Stimulated activated CD4-positive, alpha-beta T cell treated with anti-CD3 and anti-CD28 coated beads, Interleukin-2, amount 100 ng/mL, for 4 hours (primary cell): ENCODE results near the gene UGT3A2.

Experiments used
- DNase-seq: peaks from one replicate; pipeline ENCODE4 v3.0.0-alpha.2; 2020; ENCODE audit warnings: low read depth

Gene UGT3A2, protein sequence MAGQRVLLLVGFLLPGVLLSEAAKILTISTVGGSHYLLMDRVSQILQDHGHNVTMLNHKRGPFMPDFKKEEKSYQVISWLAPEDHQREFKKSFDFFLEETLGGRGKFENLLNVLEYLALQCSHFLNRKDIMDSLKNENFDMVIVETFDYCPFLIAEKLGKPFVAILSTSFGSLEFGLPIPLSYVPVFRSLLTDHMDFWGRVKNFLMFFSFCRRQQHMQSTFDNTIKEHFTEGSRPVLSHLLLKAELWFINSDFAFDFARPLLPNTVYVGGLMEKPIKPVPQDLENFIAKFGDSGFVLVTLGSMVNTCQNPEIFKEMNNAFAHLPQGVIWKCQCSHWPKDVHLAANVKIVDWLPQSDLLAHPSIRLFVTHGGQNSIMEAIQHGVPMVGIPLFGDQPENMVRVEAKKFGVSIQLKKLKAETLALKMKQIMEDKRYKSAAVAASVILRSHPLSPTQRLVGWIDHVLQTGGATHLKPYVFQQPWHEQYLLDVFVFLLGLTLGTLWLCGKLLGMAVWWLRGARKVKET

DNA sequence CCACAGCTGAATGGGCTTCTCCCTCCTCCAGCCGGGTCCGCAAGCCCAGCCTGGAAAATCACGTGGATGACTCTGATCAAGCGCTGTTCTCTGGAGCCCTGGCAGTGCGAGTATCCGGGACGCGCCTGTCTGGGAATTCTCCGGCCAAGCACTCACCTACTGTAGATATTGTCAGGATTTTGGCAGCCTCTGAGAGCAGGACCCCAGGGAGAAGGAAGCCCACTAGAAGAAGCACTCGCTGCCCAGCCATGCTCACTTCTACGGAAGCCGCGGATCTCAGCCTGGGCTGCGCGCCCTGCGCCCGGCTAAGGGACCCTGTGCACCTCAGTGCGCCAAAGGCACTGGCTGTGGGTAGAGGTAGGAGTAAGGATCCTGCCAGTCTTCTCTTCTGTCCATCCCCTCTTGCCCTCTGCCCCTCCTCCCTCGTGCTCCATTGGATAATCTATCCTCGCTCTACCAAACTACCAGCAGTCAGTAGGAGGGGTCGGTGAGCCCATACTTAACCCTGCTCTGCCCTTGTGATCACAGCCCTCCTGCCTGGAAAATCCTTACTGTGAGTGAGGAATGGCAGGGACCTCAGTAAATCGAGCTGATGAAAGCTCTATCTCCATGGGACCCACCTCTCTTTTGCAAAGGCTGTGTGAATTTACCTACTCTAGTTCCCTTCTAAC lies at the start of gene UGT3A2:
Gene UGT3A2, minus strand, starts transcription at position 343 of the 671 bp plus-strand sequence. Its CDS starts 93 bp downstream, at position 250.
- no peak for DNase-seq

DNA sequence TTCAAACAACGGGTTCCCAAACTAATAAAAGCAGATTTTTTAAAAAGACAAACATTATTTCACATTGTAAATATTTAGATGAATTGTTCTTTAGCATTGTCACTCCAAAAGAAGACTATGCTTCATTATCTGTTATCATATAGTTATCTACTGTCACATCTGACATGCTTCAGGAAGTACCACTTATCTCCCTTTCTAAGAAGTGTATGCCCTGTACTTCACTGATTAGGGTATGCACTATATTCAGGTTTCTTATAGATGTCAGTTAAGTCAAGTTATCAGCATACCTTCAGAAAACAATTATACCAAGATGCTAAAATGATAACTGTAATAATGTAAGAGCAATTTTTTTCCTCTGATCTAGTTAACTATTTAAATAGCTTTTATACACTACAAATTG lies 44.6 kb upstream of the UGT3A2 start:
- no peak for DNase-seq

DNA sequence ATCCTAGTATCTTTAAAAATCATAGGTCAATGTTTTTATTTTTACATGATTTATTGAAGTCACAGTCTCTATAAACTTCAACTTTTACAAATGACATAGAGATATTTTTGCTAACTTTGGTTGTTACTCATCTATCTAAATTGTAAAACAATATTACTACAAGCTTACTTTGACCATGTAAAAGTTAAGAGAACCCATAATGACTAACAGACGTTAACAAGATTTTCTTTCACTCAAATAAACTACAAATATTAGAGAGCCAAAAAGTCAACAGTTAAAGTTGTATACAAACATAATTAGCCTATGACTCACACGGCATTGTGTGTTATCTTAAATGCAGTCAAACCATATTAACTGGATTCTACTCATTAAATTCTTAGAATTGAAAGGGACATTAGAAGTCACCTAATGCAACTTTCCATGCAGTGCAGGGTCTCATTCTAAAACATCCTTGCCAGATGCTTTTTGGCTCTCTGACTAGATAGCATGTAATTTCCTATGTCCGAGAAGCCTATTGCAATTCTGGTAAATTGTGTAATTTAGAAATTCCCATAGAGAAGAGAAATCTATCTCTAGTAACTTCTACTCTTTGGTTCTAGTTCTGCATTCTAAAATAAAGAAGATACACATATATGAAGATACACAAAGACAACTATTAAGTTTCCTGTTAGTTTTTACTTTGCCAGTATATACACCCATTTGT lies 42.2 kb upstream of the UGT3A2 start:
- no peak for DNase-seq

DNA sequence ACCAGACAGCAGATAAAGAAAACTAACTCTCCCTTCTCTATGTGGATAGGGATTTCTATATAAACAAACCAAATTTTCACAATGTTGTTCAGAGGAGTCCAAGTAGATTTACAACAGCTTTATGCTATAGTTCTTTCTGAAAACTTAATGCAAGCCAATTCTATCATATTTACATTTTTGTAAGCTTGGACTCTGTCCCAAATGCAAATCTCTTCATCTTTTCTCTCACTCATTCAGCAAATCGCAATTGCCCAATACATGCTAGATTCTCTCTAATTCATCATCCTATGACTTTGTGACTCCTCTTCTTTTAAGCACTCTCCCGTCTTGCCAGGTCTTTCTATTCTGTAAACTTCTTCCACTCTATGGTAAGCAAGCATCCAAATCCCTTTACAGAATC lies 39.1 kb upstream of the UGT3A2 start:
- DNase-seq: no peak

DNA sequence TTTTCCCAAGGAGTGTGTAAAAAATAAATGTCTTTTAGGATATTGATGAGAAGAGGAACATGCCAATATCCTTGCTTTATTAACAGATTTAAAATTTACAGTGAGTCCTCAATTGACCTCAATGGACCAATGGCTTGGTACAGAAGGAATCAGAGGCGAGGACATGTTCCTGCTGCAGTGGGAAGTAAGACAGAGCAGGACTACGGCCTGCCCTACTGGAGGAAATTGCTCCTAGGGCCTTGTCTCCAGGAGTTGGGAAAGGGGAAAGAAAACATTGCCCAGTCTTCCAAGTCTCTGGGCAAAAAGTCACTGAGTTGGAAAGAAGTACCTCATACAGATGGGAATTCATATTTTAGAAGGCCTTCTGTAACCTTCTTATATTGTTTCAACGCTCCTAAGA lies 33.1 kb upstream of the UGT3A2 start:
- DNase-seq: no peak

DNA sequence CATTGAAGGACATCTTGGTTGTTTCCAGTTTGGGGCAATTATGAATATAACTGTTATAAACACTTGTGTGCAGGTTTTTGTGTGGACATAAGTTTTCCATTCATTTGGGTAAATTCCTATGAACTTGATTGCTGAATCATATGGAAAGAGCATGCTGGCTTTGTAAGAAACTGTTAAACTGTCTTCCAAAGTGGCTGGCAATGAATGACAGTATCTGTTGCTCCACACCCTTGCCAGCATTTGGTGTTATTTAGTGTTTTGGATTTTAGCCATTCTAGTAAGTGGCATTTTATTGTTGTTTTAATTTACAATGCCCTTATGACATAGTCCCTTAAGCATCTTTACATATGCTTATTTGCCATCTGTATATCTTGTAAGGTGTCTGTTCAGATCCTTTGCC lies 29.8 kb upstream of the UGT3A2 start:
- no peak for DNase-seq

DNA sequence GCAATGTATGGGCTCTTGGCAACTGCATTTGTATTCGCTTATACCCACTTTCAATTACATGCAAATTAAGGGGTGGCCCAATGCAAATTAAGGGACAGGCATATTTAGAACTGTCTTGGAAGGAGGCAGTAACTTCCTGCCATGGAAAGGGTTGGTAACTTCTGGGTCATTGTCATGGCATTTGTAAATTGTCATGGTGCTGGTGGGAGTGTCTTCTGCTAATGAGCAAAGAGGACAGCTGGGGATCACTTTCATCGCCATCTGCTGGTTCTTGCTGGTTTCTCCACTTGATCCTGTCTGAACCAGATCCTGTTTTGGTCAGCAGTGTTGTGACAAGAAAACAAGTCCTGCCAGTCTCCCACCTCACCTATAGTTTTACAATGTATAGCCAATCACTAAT lies 23.3 kb upstream of the UGT3A2 start:
- no peak for DNase-seq

DNA sequence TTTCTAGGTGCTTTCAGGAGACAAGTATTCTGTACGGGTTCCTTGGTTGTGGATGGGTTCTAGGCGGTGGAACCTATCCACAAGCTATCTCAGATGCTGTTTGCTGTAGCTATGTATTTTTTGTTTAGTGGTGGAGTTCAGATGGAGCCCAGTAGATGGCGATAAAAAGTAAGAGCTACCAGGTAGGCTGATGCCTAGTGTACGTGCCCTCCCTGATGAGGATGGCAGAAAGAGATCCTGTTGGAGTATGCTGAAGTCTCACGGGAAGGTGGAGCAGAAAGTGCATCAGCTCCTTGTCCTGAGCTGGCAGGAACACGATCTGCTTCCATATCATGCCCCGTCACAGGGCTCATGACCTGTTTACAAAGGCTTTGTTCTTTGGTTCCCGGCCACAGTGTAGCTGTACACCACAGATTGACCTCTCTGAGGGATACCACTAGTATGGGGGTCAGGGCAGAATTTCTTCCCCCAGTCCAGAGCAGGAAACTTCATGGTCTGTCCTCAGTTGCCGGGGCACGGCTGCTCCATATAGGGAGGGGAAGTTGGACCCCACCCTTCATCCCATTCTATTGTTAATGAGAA lies 12.6 kb upstream of the UGT3A2 start:
- peak; percentile 1 for DNase-seq

DNA sequence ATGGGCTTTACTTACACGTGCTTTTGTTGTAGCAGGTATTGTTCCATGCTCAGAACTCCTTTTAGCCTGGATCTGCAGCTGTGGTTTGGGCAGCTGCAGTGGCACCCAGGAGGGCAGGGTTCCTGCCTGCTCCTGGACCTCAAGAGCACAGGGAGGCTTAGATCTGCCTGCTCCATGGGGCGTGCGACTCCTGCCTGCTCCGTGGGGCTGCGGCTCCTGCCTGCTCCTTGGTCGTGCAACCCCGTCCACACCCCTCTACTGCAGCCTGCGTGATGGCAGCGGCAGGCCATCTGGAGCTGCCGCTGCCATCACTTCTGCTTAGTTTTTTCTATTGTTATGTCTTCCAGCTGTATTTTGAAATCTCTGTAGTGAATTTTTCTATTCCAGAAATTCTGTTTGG lies 11.7 kb upstream of the UGT3A2 start:
- DNase-seq: no peak

DNA sequence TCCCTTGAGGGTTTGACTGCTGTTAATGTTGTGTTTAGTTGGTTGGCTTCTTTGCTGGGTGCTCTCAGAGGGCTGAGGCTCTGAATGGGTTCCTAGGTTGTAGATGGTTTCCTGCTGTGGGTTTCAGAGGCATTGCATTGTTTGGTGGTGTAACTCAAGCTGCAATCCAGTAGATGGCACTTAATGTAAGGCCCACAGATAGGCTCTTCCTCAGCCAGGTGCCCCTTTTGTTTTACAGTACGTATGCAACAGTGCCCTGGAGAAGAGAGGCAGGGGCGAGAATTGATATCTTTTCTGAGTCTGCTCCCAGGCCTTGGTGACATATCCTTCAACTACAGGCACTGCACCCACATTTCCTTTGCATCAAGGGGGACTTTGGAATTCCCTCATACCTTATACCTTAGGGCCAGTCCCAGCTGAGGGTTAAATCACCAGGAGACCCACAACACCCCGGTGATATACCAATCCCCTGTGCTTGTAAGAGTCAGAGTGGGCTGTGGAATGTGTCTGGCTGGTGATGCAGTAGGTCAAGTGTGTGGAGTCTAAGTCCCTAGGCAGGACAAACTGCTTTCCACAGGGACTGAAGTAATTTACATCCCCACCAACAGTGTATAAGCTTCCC lies 7.0 kb upstream of the UGT3A2 start:
- DNase-seq: no peak

DNA sequence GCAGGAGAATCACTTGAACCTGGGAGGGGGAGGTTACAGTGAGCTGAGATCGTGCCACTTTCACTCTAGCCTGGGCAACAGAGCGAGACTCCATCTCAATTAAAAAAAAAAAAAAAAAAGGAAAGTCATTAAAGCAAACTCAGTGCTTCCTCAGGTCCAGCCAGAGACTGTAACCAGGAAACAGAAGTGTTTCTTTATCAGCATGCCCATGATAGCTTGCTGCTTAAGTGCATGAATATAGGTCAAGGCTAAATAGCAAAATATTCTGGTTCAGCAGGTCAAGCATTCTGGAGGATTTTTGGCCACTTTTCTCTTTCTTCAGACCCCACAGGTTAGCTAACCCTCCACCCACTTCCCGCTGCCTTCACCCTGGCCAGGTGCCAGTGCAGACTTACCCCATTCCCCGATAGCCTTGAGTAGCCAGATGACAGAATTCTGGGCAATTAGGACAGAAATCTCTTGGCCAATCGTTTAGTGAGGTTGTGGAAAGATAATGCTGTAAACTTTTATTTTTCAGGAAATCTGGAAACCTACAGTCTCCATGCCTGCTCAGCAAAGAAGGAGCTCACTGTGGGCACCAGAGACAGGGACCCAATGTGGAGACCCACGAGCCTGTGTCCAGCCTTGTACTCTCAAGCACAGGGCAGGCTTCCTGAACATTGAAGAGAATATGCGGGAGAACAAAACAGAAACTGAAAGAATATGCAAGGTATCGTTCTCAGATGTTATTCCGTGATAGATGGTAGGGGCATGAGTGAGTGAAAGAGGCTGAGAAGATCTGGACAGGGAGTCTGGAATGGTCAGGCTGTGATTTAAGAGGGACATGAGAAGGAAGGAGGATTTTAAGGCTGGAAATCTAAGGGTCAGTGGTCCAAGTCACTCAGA lies 4.2 kb upstream of the UGT3A2 start:
- no peak for DNase-seq

DNA sequence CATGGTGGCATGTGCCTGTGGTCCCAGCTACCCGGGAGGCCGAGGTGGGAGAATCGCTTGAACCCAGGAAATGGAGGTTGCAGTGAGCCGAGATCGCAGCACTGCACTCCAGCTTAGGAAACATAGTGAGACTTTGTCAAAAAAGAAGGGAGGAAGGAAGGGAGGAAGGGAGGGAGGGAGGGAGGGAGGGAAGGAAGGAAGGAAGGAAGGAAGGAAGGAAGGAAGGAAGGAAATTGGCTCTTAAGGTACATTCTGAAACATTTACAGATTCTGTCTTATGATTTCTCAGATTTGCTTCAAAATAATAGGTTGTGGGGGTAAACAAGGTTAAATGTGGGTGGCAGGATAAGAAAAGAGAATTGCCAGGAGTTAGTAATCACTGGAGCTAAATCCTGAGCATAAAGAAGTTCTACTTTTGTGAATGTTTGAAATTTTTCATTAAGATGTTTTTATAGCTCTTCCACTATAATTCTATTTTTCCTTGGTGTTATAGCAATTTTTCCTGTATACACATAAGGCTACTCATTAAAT lies 2.1 kb upstream of the UGT3A2 start:
- no peak for DNase-seq

DNA sequence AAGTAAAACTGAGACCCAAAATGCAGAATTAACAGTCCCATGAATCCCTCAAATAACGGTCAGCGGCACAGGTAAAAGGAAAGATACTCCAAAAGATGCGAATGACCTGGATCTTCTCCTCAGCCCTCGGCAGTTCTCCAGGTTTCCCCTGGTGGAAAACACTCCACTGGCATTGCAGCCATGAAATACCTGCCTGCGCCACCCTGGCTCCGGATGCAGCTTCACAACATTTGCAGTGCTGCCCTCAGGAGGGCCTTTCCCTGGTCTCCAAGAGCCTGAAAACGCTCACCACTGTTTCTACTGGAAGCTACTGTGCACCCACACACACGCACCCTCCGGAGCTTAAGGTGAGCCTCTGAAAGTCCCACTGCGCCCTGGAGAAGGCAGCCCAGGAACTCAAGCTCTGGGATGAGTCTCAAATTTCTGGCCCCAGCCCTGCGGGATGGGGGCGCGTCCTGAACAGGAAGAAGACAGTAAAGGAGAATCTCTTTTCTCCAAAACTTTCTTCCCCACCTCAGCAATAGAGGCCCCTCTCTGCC lies 612 bp downstream of the UGT3A2 start:
- no peak for DNase-seq

DNA sequence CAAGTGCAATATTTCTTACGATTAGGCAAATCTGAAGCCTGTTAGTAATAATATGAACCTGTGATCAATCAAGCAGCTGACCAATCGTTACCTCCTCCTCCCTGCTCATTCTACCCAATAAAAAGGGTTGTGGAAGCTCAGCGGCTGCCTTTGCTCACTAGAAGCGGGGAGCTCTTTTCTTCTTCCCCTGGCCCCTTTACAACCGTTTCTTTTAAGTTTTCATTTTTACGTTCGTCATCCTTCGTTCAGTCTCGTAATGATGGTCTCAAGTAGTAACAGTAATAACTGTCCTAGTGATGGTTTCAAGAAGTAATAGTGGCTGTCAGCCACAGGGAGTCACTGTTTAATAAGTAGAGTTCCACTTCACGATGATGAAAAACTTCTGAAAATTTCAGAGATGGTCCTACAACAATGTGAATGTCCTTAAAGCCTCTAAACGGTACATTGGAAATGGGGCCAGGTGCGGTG lies 6.2 kb downstream of the UGT3A2 start:
- DNase-seq: no peak

DNA sequence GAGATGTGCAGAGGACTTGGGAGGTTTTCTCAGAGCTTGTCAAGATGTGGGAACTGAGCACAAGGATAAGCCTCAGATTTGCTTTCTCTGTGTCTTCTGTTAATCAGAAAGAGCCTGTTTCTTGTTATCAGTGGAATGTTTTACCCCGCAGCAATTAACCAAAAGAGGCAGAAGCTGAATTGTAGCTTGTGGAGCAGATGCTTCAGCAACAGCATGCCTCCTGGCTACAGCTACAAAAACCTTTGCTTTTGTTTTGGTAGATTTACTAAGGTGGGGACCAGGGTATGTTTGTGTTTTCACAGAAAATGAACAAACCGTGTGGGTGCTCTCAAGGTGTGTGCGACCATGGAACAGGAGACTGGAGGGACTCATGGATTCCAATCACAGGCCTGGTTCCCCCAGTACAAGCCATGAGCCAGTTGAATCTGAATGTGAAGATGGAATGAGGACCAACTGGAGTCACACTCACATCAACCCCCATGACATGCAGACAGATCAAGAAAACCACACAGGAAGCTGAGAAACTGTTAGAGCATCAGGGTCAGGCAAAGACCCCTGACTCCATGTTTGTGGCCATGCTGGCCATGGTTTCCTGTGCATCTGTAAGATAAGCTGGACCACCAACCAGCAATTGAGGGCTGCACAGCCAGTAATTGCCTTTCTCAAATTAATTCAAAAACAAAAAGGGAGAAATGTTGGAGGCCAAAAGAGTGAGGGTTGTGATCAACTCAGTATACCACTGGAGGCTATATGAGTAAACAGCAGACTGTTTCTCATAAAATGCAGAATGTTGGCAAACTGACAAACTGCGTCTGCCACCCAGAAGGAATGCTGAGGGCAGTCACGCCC lies 6.9 kb downstream of the UGT3A2 start:
- no peak for DNase-seq

DNA sequence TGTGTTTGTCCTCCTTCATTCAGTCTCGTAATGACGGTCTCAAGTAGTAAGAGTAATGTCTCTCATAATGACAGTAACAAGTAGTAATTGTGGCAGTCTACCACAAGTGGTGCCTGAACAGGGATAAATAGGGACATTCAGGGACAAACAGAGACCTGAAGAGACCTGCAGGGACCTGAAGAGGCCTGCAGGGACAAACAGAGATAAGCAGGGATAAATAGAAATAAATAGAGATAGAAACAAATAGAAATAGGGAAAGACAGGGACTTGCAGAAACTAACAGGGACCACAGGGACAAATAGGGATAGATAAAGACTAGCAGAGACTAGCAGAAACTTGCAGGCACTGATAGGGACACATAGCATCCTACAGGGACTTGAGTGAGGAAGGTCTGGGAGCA lies 7.9 kb downstream of the UGT3A2 start:
- no peak for DNase-seq

DNA sequence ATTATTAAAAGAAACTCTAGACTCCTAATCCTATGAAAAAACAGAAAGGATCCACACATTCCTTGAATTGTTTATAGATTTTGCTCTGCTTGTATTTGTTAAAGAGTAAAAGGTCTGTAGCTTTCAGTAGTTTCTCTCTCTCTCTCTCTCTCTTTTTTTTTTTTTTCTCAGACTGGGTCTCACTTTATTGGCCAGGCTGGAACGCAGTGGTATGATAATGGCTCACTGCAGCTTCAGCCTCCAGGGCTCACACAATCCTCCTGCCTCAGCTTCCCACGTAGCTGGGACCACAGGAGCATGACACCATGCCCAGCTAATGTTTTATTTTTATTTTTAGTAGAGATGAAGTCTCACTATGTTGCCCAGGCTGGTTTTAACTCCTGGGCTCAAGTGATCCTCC lies 9.3 kb downstream of the UGT3A2 start:
- no peak for DNase-seq

DNA sequence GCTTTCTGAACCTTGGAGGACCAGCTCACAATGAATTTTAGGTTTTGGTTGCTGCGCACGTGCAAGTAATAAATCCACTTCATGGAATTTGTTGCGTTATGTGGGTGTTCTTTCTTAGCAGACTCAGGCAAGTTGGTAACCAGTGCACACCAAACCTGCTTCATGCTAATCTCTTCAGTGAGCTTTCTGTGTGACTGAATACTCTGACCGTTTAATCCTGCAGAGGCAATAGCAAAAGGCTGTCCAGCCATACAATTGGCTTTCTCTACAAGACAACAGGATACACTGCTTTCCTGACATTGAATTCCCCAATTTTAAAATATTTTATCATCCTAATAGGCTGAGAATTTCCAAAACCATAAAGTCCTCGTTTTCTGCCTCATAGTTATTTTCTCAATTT lies 10.3 kb downstream of the UGT3A2 start:
- DNase-seq: no peak

DNA sequence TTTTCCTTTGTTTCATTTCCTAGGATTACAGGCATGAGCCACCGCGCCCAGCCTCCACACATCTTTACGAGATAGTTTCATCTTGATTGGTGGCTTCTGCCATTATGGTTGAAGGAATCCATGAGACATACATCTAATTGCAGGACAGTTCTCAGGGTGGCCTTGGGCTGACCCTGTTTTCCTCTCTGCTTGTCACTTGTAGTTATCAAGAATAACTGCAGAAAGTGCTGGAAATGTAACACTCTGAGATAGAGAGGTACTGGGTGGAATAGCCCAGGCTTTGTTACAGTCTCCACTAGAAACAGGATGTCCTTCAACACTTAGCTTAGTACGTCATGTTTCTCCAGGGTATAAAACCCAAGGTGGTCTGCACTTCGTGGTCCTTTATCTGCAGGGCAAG lies 10.7 kb downstream of the UGT3A2 start:
- no peak for DNase-seq
